Left lung (tissue), 10 donors: ENCODE results near the gene FUT3. TPM values are rescaled to one million over a fixed set of nuclear protein-coding genes. Genes with fewer than 3 reads are reported as not detected.

Experiments
- ATAC-seq: fragments of 200-7000 bp; cut with Tn5 transposase; one replicate; pipeline ENCODE4 v1.9.1; 2020; ENCODE audit warnings: moderate library complexity
- DNase-seq, 4 donors: peaks; one replicate each; pipeline ENCODE4 v3.0.0-alpha.2; 2013 to 2020
- H3K27ac ChIP-seq, 2 donors: fragments of 200-600 bp; sonication (generic) in 1 of 2; one replicate each; pipeline versions ENCODE4 v1.5.0 to v1.8.0; 2020 to 2021
- H3K27me3 ChIP-seq, 2 donors: fragments of 200-600 bp; sonication (generic) in 1 of 2; one replicate each; pipeline versions ENCODE4 v1.5.0 to v1.8.0; 2020 to 2021
- H3K36me3 ChIP-seq, 2 donors: fragments of 200-600 bp; sonication (generic) in 1 of 2; one replicate each; pipeline versions ENCODE4 v1.5.0 to v1.8.0; 2020 to 2021
- H3K4me1 ChIP-seq, 2 donors: fragments of 200-600 bp; one replicate each; pipeline ENCODE4 v1.8.0; 2021
- H3K4me3 ChIP-seq, 2 donors: fragments of 200-600 bp; sonication (generic) in 1 of 2; one replicate each; pipeline versions ENCODE4 v1.5.0 to v1.8.0; 2020 to 2021; ENCODE audit warnings: mild to moderate bottlenecking in 1 of 2
- H3K9me3 ChIP-seq, 2 donors: fragments of 200-600 bp; sonication (generic) in 1 of 2; one replicate each; pipeline versions ENCODE4 v1.5.0 to v1.8.0; 2020 to 2021
- intact Hi-C, 2 donors: fragments of 100-400 bp; cut with DNase I; formaldehyde crosslinking; loops; one replicate each; pipeline versions ENCODE4 v1.11.2 to v1.14.2; 2022
- polyA plus RNA-seq, 6 donors: library from polyadenylated mRNA; unstranded; fragments of 120-200 nt; gene quantifications; one replicate each; pipeline ENCODE4 v1.2.1, GENCODE V29; 2013; ENCODE audit not compliant: insufficient read length in 6 of 6
- total RNA-seq, 2 donors: library from RNA; stranded (reverse); fragmentation: NEBNext Ultra II Directional; extraction: Animal tissue kit (Norgen Biotek cat#: 25700); gene quantifications; one replicate each; pipeline ENCODE4 v1.2.1, GENCODE V29; 2021
- TF ChIP-seq, protein P1 (sequence below), 2 donors: fragments of 200-600 bp; sonication (generic) in 1 of 2; IDR thresholded peaks; one replicate each; pipeline versions ENCODE4 v1.5.0 to v1.8.0; 2021; ENCODE audit warnings: antibody characterized with exemption in 2 of 2
- donor health status: DM: no; HTN: yes; CAD: no.
- donor health status: DM: no; HTN: no; CAD: no.

FUT3 gene
- total and polyA plus RNA-seq, 8 donors: 0.28 to 31.4 (median 0.51) TPM; not detected in 2

DNA sequence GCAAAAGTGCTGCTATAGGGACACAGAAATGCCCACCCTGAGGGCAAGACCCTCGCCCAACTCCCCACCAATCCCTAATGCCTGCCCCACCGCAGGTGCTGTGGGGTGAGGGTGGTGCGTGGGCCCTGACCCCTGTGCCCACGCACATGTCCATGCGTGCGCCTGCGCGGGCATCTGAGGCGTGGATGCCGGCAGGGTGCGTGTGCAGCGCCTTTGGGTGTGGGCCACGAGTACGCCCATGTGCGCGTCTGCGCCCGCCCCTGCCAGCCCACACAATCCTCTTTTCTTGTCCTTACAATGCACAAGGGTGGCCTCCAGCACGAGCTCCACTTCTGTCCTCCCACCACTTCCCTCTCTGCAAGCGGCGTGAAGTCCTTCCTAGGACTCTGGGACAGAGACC is 26.1 kb downstream of the FUT3 start:
- no peaks in the 10 kb centered on the region for H3K9me3 ChIP-seq
- no peaks in the 10 kb centered on the region for H3K36me3 ChIP-seq
- DNase-seq (no peak), ATAC-seq (no peak)
- TF ChIP-seq, protein P1, sequence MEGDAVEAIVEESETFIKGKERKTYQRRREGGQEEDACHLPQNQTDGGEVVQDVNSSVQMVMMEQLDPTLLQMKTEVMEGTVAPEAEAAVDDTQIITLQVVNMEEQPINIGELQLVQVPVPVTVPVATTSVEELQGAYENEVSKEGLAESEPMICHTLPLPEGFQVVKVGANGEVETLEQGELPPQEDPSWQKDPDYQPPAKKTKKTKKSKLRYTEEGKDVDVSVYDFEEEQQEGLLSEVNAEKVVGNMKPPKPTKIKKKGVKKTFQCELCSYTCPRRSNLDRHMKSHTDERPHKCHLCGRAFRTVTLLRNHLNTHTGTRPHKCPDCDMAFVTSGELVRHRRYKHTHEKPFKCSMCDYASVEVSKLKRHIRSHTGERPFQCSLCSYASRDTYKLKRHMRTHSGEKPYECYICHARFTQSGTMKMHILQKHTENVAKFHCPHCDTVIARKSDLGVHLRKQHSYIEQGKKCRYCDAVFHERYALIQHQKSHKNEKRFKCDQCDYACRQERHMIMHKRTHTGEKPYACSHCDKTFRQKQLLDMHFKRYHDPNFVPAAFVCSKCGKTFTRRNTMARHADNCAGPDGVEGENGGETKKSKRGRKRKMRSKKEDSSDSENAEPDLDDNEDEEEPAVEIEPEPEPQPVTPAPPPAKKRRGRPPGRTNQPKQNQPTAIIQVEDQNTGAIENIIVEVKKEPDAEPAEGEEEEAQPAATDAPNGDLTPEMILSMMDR (IDR thresholded peaks at IDR 0.05): no peak
- peaks cover 0 to 29% of the 10 kb centered on the region in 2 donors for H3K4me1 ChIP-seq
- H3K4me3 ChIP-seq: no peak overlapping the region
- intact Hi-C loops: no loop called here
- no peak overlapping the region for H3K27ac ChIP-seq
- peaks cover 0 to 69% of the 10 kb centered on the region in 2 donors for H3K27me3 ChIP-seq

DNA sequence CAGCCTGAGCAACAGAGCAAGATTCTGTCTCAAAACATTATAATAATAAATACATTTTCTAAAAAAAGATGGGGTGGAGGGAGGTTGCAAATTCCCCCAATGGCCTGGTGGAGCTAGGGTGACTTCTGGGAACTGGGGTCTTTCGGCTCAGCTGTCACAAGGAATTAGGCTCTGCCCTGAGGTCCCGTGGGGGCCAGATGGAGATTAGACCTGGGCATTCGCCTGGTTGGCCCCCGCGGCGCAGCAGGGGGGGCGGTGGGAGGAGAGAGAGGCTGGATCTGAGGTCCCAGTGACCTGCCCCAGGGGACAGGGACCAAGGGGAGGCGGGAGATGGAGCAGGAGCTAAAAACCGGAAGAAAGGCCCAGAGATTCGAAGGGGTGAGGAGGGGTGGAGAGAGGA is 26.5 kb downstream of the FUT3 start:
- no peak overlapping the region for H3K27ac ChIP-seq
- intact Hi-C loops: no loop called here
- no peaks in the 10 kb centered on the region for H3K9me3 ChIP-seq
- ATAC-seq (no peak), DNase-seq (no peak)
- TF ChIP-seq, protein P1 (IDR thresholded peaks at IDR 0.05): no peak
- no peak overlapping the region for H3K4me3 ChIP-seq
- H3K4me1 ChIP-seq: peaks cover 0 to 29% of the 10 kb centered on the region in 2 donors
- peaks cover 0 to 65% of the 10 kb centered on the region in 2 donors for H3K27me3 ChIP-seq
- no peaks in the 10 kb centered on the region for H3K36me3 ChIP-seq

DNA sequence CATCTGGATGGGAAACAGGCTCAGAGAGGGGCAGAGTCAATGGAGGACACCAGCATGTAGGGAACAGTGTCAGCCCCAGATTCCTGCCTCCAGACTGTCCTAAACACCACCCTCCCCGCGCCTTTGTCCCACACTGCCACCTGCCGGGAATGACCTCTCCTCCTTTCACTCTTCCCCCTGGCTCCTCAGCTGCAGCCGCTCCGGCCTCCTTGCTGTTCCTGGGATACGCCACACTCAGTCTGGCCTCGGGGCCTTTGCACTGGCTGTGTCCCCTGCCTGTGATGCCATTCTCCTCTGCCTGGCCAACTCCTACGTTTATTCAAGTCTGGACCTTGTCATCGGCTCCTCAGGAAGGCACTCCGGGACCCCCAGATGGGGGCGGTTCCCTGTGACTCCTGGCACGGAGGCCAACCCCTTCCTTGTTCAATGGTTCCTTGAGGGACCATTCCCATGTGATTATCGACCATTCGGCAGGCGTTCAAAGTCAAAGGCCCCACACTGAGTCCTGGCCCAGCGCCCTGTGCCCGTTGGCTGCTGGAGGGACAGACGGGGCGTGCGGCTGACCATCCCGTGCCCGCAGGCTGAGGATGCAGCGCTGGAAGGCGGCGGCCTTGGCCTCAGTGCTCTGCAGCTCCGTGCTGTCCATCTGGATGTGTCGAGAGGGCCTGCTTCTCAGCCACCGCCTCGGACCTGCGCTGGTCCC is 27.5 kb downstream of the FUT3 start:
- no peaks in the 10 kb centered on the region for H3K9me3 ChIP-seq
- intact Hi-C loops: no loop called here
- DNase-seq: no peak
- H3K4me1 ChIP-seq: peaks cover 0 to 20% of the 10 kb centered on the region in 2 donors
- ATAC-seq: no peak
- TF ChIP-seq, protein P1 (IDR thresholded peaks at IDR 0.05): no peak
- peaks cover 0 to 54% of the 10 kb centered on the region in 2 donors for H3K27me3 ChIP-seq
- no peak overlapping the region for H3K27ac ChIP-seq
- no peaks in the 10 kb centered on the region for H3K36me3 ChIP-seq
- no peak overlapping the region for H3K4me3 ChIP-seq

DNA sequence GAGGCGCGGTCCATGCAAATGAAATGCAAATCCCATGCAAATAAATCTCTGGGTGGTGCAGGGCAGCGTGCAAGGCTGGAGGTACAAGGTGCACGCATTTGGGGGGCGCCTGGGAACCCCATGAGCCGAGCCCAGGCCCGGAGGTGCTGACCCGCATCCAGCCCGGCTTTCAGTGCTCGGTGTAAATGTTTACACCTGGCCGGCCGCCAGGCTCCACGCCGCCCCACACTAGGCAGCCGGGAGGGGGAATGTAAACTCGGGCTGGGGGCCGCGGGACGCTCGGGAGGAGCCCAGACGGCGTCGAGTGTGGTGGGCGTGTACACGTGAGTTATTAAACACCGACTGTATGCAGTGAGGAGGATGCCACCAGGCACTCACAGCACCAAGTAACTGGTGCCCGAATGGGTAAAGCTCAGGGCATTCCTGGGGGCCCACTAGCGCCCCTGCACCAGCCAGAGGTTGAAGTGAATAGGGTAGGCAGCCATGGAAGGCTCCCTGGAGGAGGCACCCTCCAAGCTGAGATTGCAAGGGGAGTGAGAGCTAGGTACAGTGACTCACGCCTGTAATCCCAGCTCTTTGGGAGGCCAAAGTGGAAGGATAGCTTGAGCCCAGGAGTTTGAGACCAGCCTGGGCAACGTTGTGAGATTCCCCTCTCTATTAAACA is 28.9 kb downstream of the FUT3 start:
- Histone ChIP-seq H3K27me3 (peaks cover 0 to 41% of the 10 kb centered on the region in 2 donors), H3K27ac (no peak overlapping the region), H3K36me3 (no peaks in the 10 kb centered on the region), H3K9me3 (no peaks in the 10 kb centered on the region), H3K4me3 (no peak overlapping the region), H3K4me1 (peaks cover 0 to 9% of the 10 kb centered on the region in 2 donors)
- intact Hi-C loops: no loop called here
- TF ChIP-seq, protein P1 (IDR thresholded peaks at IDR 0.05): no peak
- no peak for DNase-seq
- ATAC-seq: no peak

DNA sequence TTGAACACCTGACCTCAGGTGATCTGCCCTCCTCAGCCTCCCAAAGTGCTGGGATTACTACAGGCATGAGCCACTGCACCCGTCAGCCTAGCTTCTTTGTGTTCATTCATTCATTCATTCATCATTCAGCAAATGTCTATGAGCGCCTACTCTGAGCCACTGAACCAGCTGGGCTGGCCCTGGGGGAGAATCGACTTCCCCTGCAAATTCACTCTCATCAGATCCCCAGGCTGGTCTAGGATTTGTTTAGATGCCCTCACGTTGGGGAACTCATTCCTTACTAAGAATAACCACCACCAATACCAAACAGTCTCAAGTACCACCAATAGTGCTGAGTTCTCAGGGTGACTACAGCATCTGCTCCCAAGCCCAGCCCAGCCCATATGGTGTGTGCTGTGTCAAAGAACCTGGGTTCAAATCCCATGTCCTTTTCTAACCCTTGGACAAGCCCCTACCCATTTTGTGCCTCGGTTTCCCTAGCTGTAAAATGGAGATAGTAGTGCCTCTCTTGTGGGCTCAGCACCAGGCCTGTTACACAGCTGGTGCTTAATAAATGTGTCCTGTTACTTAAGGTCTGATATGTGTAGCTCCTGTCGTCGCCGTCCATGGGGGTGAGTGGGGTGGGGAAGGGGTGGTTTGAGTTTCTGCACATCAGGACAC is 29.6 kb downstream of the FUT3 start:
- H3K36me3 ChIP-seq: no peaks in the 10 kb centered on the region
- H3K4me1 ChIP-seq: peaks cover 0 to 3% of the 10 kb centered on the region in 2 donors
- no peak for ATAC-seq
- intact Hi-C loops: no loop called here
- H3K27ac ChIP-seq: no peak overlapping the region
- DNase-seq: no peak
- no peaks in the 10 kb centered on the region for H3K9me3 ChIP-seq
- peaks cover 0 to 35% of the 10 kb centered on the region in 2 donors for H3K27me3 ChIP-seq
- no peak overlapping the region for H3K4me3 ChIP-seq
- TF ChIP-seq, protein P1 (IDR thresholded peaks at IDR 0.05): no peak
